Activated naive CD8-positive, alpha-beta T cell (primary cell): ENCODE measurements around the gene SMURF1.

Source experiments
- H3K27ac Mint-ChIP-seq: one replicate; pipeline ENCODE4 v1.8.0; 2021; ENCODE audit warnings: mixed read lengths
- H3K27me3 Mint-ChIP-seq: one replicate; pipeline ENCODE4 v1.8.0; 2021; ENCODE audit warnings: mixed read lengths
- H3K36me3 Mint-ChIP-seq: one replicate; pipeline ENCODE4 v1.8.0; 2021; ENCODE audit warnings: mixed read lengths
- H3K4me1 Mint-ChIP-seq: one replicate; pipeline ENCODE4 v1.8.0; 2021; ENCODE audit warnings: low read depth, mixed read lengths
- H3K4me3 Mint-ChIP-seq: one replicate; pipeline ENCODE4 v1.8.0; 2021; ENCODE audit warnings: mild to moderate bottlenecking, mixed read lengths
- H3K9me3 Mint-ChIP-seq: one replicate; pipeline ENCODE4 v1.8.0; 2021; ENCODE audit warnings: low read depth, mixed read lengths

Gene SMURF1

GRCh38 chr7:99099499-99100077 lies 44.3 kb downstream of the SMURF1 start:
- H3K4me3 Mint-ChIP-seq, result no peak overlapping the region
- no peaks in the 10 kb centered on the region for H3K27me3 Mint-ChIP-seq
- H3K27ac Mint-ChIP-seq, result no peak overlapping the region
- peaks cover 37% of the 10 kb centered on the region for H3K36me3 Mint-ChIP-seq
- peaks cover 10% of the 10 kb centered on the region for H3K9me3 Mint-ChIP-seq
- H3K4me1 Mint-ChIP-seq, result peaks cover 40% of the 10 kb centered on the region

- H3K36me3 Mint-ChIP-seq, result peaks cover 33% of the 10 kb centered on the region
- no peak overlapping the region for H3K4me3 Mint-ChIP-seq
- peaks cover 10% of the 10 kb centered on the region for H3K9me3 Mint-ChIP-seq
- H3K4me1 Mint-ChIP-seq, result peaks cover 40% of the 10 kb centered on the region
- H3K27ac Mint-ChIP-seq, result no peak overlapping the region
- no peaks in the 10 kb centered on the region for H3K27me3 Mint-ChIP-seq
These were observed 44.9 kb downstream of the SMURF1 start for GRCh38 chr7:99098824-99099498.

- Mint-ChIP-seq H3K4me1 (peaks cover 37% of the 10 kb centered on the region), H3K27ac (no peak overlapping the region), H3K4me3 (no peak overlapping the region), H3K27me3 (no peaks in the 10 kb centered on the region), H3K36me3 (peaks cover 33% of the 10 kb centered on the region), H3K9me3 (peaks cover 10% of the 10 kb centered on the region)
These were observed 45.6 kb downstream of the SMURF1 start for GRCh38 chr7:99098286-99098823.

GRCh38 chr7:99097730-99098129 lies 46.2 kb downstream of the SMURF1 start:
- peaks cover 10% of the 10 kb centered on the region for H3K9me3 Mint-ChIP-seq
- no peak overlapping the region for H3K27ac Mint-ChIP-seq
- H3K4me3 Mint-ChIP-seq, result no peak overlapping the region
- H3K27me3 Mint-ChIP-seq, result no peaks in the 10 kb centered on the region
- peaks cover 33% of the 10 kb centered on the region for H3K36me3 Mint-ChIP-seq
- peaks cover 31% of the 10 kb centered on the region for H3K4me1 Mint-ChIP-seq

- Mint-ChIP-seq H3K36me3 (peaks cover 36% of the 10 kb centered on the region), H3K4me1 (peaks cover 36% of the 10 kb centered on the region), H3K27me3 (no peaks in the 10 kb centered on the region), H3K27ac (no peak overlapping the region), H3K4me3 (no peak overlapping the region), H3K9me3 (peaks cover 10% of the 10 kb centered on the region)
These were observed 47.6 kb downstream of the SMURF1 start for GRCh38 chr7:99096124-99096887.

- Mint-ChIP-seq H3K9me3 (peaks cover 10% of the 10 kb centered on the region), H3K36me3 (peaks cover 33% of the 10 kb centered on the region), H3K27ac (no peak overlapping the region), H3K27me3 (no peaks in the 10 kb centered on the region), H3K4me1 (peaks cover 34% of the 10 kb centered on the region), H3K4me3 (no peak overlapping the region)
These were observed 48.2 kb downstream of the SMURF1 start for GRCh38 chr7:99095698-99096097.

- H3K4me3 Mint-ChIP-seq, result no peak overlapping the region
- H3K36me3 Mint-ChIP-seq, result peaks cover 27% of the 10 kb centered on the region
- H3K9me3 Mint-ChIP-seq, result peaks cover 10% of the 10 kb centered on the region
- H3K27ac Mint-ChIP-seq, result no peak overlapping the region
- no peaks in the 10 kb centered on the region for H3K27me3 Mint-ChIP-seq
- peaks cover 31% of the 10 kb centered on the region for H3K4me1 Mint-ChIP-seq
These were observed 49.5 kb downstream of the SMURF1 start for GRCh38 chr7:99094401-99094800.

- no peak overlapping the region for H3K4me3 Mint-ChIP-seq
- H3K27ac Mint-ChIP-seq, result no peak overlapping the region
- H3K4me1 Mint-ChIP-seq, result peaks cover 27% of the 10 kb centered on the region
- no peaks in the 10 kb centered on the region for H3K27me3 Mint-ChIP-seq
- peaks cover 13% of the 10 kb centered on the region for H3K36me3 Mint-ChIP-seq
- H3K9me3 Mint-ChIP-seq, result no peaks in the 10 kb centered on the region
These were observed 51.7 kb downstream of the SMURF1 start for GRCh38 chr7:99092064-99092720.

GRCh38 chr7:99090771-99091542 lies 53.0 kb downstream of the SMURF1 start:
- Mint-ChIP-seq H3K27ac (no peak overlapping the region), H3K36me3 (peaks cover 13% of the 10 kb centered on the region), H3K9me3 (peaks cover 5% of the 10 kb centered on the region), H3K4me3 (no peak overlapping the region), H3K27me3 (no peaks in the 10 kb centered on the region), H3K4me1 (peaks cover 20% of the 10 kb centered on the region)

GRCh38 chr7:99089914-99090629 lies 53.8 kb downstream of the SMURF1 start:
- Mint-ChIP-seq H3K27me3 (no peaks in the 10 kb centered on the region), H3K4me1 (peaks cover 18% of the 10 kb centered on the region), H3K9me3 (peaks cover 5% of the 10 kb centered on the region), H3K4me3 (no peak overlapping the region), H3K27ac (no peak overlapping the region), H3K36me3 (peaks cover 13% of the 10 kb centered on the region)

GRCh38 chr7:99086944-99087343 lies 57.0 kb downstream of the SMURF1 start:
- Mint-ChIP-seq H3K4me3 (no peak overlapping the region), H3K27ac (no peak overlapping the region), H3K4me1 (peaks cover 25% of the 10 kb centered on the region), H3K9me3 (peaks cover 5% of the 10 kb centered on the region), H3K36me3 (peaks cover 15% of the 10 kb centered on the region), H3K27me3 (no peaks in the 10 kb centered on the region)

GRCh38 chr7:99086532-99086931 lies 57.4 kb downstream of the SMURF1 start:
- no peak overlapping the region for H3K27ac Mint-ChIP-seq
- peaks cover 22% of the 10 kb centered on the region for H3K4me1 Mint-ChIP-seq
- H3K4me3 Mint-ChIP-seq, result no peak overlapping the region
- H3K27me3 Mint-ChIP-seq, result no peaks in the 10 kb centered on the region
- peaks cover 5% of the 10 kb centered on the region for H3K9me3 Mint-ChIP-seq
- peaks cover 15% of the 10 kb centered on the region for H3K36me3 Mint-ChIP-seq

- Mint-ChIP-seq H3K27me3 (no peaks in the 10 kb centered on the region), H3K4me1 (peaks cover 36% of the 10 kb centered on the region), H3K27ac (no peak overlapping the region), H3K36me3 (peaks cover 15% of the 10 kb centered on the region), H3K9me3 (peaks cover 5% of the 10 kb centered on the region), H3K4me3 (no peak overlapping the region)
These were observed 60.2 kb downstream of the SMURF1 start for GRCh38 chr7:99083733-99084132.
